ENCODE measurements around the gene SYNPR.

SYNPR gene

GRCh38 chr3:63481627-63482026 is 203.5 kb downstream of the SYNPR start:
- no peak for TF ChIP-seq POLR2A (IDR thresholded peaks at IDR 0.05; ENCODE audit: low read depth, low read length)
- no peak for FAIRE-seq
- DNase-seq (ENCODE audit: insufficient read length, low spot score): no peak

- FAIRE-seq (no peak), DNase-seq (ENCODE audit: insufficient read length, low spot score) (no peak)
- no peak for TF ChIP-seq POLR2A (IDR thresholded peaks at IDR 0.05; ENCODE audit: low read depth, low read length)
These were observed 204.2 kb downstream of the SYNPR start for GRCh38 chr3:63482341-63482740.

- TF ChIP-seq POLR2A (IDR thresholded peaks at IDR 0.05; ENCODE audit: low read depth, low read length): no peak
- FAIRE-seq (no peak), DNase-seq (ENCODE audit: insufficient read length, low spot score) (no peak)
These were observed 214.4 kb downstream of the SYNPR start for GRCh38 chr3:63492464-63492863.

- DNase-seq (ENCODE audit: insufficient read length, low spot score): no peak
- no peak for FAIRE-seq
- TF ChIP-seq POLR2A (IDR thresholded peaks at IDR 0.05; ENCODE audit: low read depth, low read length): no peak
These were observed 215.0 kb downstream of the SYNPR start for GRCh38 chr3:63493101-63493500.

- no peak for FAIRE-seq
- no peak for DNase-seq (ENCODE audit: insufficient read length, low spot score)
- TF ChIP-seq POLR2A (IDR thresholded peaks at IDR 0.05; ENCODE audit: low read depth, low read length): no peak
These were observed 216.5 kb downstream of the SYNPR start for GRCh38 chr3:63494646-63495045.

- FAIRE-seq (no peak), DNase-seq (ENCODE audit: insufficient read length, low spot score) (no peak)
- TF ChIP-seq POLR2A (IDR thresholded peaks at IDR 0.05; ENCODE audit: low read depth, low read length): no peak
These were observed 219.5 kb downstream of the SYNPR start for GRCh38 chr3:63497641-63498040.

- DNase-seq (ENCODE audit: insufficient read length, low spot score): no peak
- no peak for FAIRE-seq
- TF ChIP-seq POLR2A (IDR thresholded peaks at IDR 0.05; ENCODE audit: low read depth, low read length): no peak
These were observed 222.1 kb downstream of the SYNPR start for GRCh38 chr3:63500196-63500595.

GRCh38 chr3:63508305-63508704 is 230.2 kb downstream of the SYNPR start:
- TF ChIP-seq POLR2A (IDR thresholded peaks at IDR 0.05; ENCODE audit: low read depth, low read length): no peak
- no peak for FAIRE-seq
- DNase-seq (ENCODE audit: insufficient read length, low spot score): no peak

- no peak for TF ChIP-seq POLR2A (IDR thresholded peaks at IDR 0.05; ENCODE audit: low read depth, low read length)
- FAIRE-seq: no peak
- no peak for DNase-seq (ENCODE audit: insufficient read length, low spot score)
These were observed 230.7 kb downstream of the SYNPR start for GRCh38 chr3:63508771-63509170.

- no peak for DNase-seq (ENCODE audit: insufficient read length, low spot score)
- no peak for TF ChIP-seq POLR2A (IDR thresholded peaks at IDR 0.05; ENCODE audit: low read depth, low read length)
- no peak for FAIRE-seq
These were observed 235.7 kb downstream of the SYNPR start for GRCh38 chr3:63513791-63514190.

GRCh38 chr3:63514678-63515077 is 236.6 kb downstream of the SYNPR start:
- DNase-seq (ENCODE audit: insufficient read length, low spot score): no peak
- no peak for FAIRE-seq

GRCh38 chr3:63519426-63519825 is 241.3 kb downstream of the SYNPR start:
- FAIRE-seq (no peak), DNase-seq (ENCODE audit: insufficient read length, low spot score) (no peak)
- TF ChIP-seq POLR2A (IDR thresholded peaks at IDR 0.05; ENCODE audit: low read depth, low read length): no peak

More at GRCh38 chr3:63514678-63515077, 236.6 kb downstream of the SYNPR start:
- no peak for TF ChIP-seq POLR2A (IDR thresholded peaks at IDR 0.05; ENCODE audit: low read depth, low read length)

GRCh38 chr3:63521657-63522056 is 243.5 kb downstream of the SYNPR start:
- DNase-seq (ENCODE audit: insufficient read length, low spot score): no peak
- FAIRE-seq: no peak
- TF ChIP-seq POLR2A (IDR thresholded peaks at IDR 0.05; ENCODE audit: low read depth, low read length): no peak

GRCh38 chr3:63523100-63523499 is 245.0 kb downstream of the SYNPR start:
- TF ChIP-seq POLR2A (IDR thresholded peaks at IDR 0.05; ENCODE audit: low read depth, low read length): no peak
- DNase-seq (ENCODE audit: insufficient read length, low spot score) (peak; percentile 9), FAIRE-seq (no peak)

GRCh38 chr3:63528325-63529000 is 250.4 kb downstream of the SYNPR start:
- FAIRE-seq (no peak), DNase-seq (ENCODE audit: insufficient read length, low spot score) (no peak)
- no peak for TF ChIP-seq POLR2A (IDR thresholded peaks at IDR 0.05; ENCODE audit: low read depth, low read length)

GRCh38 chr3:63532521-63532920 is 254.4 kb downstream of the SYNPR start:
- FAIRE-seq: no peak
- no peak for TF ChIP-seq POLR2A (IDR thresholded peaks at IDR 0.05; ENCODE audit: low read depth, low read length)
- no peak for DNase-seq (ENCODE audit: insufficient read length, low spot score)

All from H54 (cell line).